ENCODE measurements around the gene MICAL2. TPM values are rescaled to one million over a fixed set of nuclear protein-coding genes. Genes with fewer than 3 reads are reported as not detected.
A peak's percentile ranks its signal among the peaks of the same experiment; 100 is the strongest.

The MICAL2 gene
- total RNA-seq, 1 experiment from 2014 or later: 37.4 TPM

- no peaks in the 10 kb centered on the region for H3K79me2 ChIP-seq (ENCODE audit: insufficient read depth, low read length)
- ChIA-PET RAD21 (ENCODE audit: low non-redundant PET in 1 of 2, low total read pairs in 2 of 2, uncharacterized antibody in 2 of 2, unreplicated experiment in 2 of 2) (no interaction called here), POLR2A (interaction anchor here (1.2 kb wide), 1 partner anchor 29 kb away, joined by 4 read pairs; no protein-coding TSS in a partner anchor), CTCF (no interaction called here)
- BruUV-seq (replicated peaks): no TSS peak
- intact Hi-C loops (cut with micrococcal nuclease): no loop called here
- H3K36me3 ChIP-seq (ENCODE audit: control insufficient read depth in 1 of 2, insufficient read depth in 2 of 2, low read length in 2 of 2): no peaks in the 10 kb centered on the region
- no peak overlapping the region for H3K27ac ChIP-seq (ENCODE audit: low read depth, low read length)
- no peaks in the 10 kb centered on the region for H3K27me3 ChIP-seq (ENCODE audit: insufficient read depth, low read length)
- H2AFZ ChIP-seq (ENCODE audit: low read depth, low read length, poor library complexity, severe bottlenecking): no peak overlapping the region
- H3K4me1 ChIP-seq (ENCODE audit: control insufficient read depth in 1 of 2, insufficient read depth in 2 of 2, low read length in 2 of 2): peaks cover 4 to 18% of the 10 kb centered on the region in 2 experiments; a peak in 3 of 4 replicates
- H3K9me3 ChIP-seq (ENCODE audit: control insufficient read depth in 1 of 2, insufficient read depth in 1 of 2, low read depth in 1 of 2, low read length in 2 of 2): no peaks in the 10 kb centered on the region
- H3K9ac ChIP-seq (ENCODE audit: low read length): no peak overlapping the region
- ATAC-seq: no peak
- H3K4me2 ChIP-seq (ENCODE audit: low read length): no peak overlapping the region
- DNase-seq (ENCODE audit: low read depth, low spot score): no peak
- H3K4me3 ChIP-seq (replicated peaks in 1 of 2; ENCODE audit: low read depth in 1 of 2, low read length in 2 of 2): no peak overlapping the region
- no peaks in the 10 kb centered on the region for H4K20me1 ChIP-seq (ENCODE audit: insufficient read depth)
- no peaks in the 10 kb centered on the region for H3K9me2 ChIP-seq (ENCODE audit: insufficient read depth)
- TF ChIP-seq, protein P1, sequence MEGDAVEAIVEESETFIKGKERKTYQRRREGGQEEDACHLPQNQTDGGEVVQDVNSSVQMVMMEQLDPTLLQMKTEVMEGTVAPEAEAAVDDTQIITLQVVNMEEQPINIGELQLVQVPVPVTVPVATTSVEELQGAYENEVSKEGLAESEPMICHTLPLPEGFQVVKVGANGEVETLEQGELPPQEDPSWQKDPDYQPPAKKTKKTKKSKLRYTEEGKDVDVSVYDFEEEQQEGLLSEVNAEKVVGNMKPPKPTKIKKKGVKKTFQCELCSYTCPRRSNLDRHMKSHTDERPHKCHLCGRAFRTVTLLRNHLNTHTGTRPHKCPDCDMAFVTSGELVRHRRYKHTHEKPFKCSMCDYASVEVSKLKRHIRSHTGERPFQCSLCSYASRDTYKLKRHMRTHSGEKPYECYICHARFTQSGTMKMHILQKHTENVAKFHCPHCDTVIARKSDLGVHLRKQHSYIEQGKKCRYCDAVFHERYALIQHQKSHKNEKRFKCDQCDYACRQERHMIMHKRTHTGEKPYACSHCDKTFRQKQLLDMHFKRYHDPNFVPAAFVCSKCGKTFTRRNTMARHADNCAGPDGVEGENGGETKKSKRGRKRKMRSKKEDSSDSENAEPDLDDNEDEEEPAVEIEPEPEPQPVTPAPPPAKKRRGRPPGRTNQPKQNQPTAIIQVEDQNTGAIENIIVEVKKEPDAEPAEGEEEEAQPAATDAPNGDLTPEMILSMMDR (IDR thresholded peaks at IDR 0.05 in 2 of 3, conservative IDR thresholded peaks at IDR 0.05 in 1 of 3; ENCODE audit: borderline replicate concordance in 1 of 3, insufficient read depth in 1 of 3, low read depth in 2 of 3, low read length in 2 of 3): no peak
- TF ChIP-seq CEBPB (IDR thresholded peaks at IDR 0.05; ENCODE audit: low read depth) (no peak), POLR2AphosphoS5 (IDR thresholded peaks at IDR 0.05; ENCODE audit: low read depth, low read length) (no peak), POLR2A (IDR thresholded peaks at IDR 0.05; ENCODE audit: borderline replicate concordance, extremely low read depth, insufficient read depth, insufficient read length) (no peak), JUND (IDR thresholded peaks at IDR 0.05) (no peak), SP1 (IDR thresholded peaks at IDR 0.05; ENCODE audit: low read depth) (0 out of 2 replicates have a peak, but pooled peaks have one; percentile 20)
Measured at GRCh38 chr11:12207384-12208150, 97.2 kb downstream of the MICAL2 start.

DNA sequence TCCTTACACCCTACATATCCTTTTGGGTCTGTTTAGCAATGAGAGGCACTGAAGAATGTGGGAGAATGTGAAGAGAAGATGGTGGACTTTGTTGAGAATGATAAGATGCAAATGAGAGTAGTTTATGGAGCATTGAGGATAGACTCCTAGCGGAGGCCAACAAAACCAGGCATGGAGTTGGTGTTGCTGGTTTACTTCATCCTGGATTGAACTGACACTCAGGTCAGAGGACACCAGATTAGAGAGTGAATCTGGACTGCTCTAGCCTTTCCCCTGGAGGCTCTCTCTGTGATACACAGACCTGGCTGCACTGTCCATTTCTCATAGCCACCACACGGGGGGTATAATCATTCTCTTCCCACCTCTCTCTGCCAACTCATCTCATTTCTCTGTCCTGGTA, 98.7 kb downstream of the MICAL2 start:
- POLR2A ChIA-PET: no interaction called here
- no peaks in the 10 kb centered on the region for H3K79me2 ChIP-seq (ENCODE audit: insufficient read depth, low read length)
- no TSS peak for BruUV-seq (replicated peaks)
- TF ChIP-seq ZFX (IDR thresholded peaks at IDR 0.05) (no peak), TCF7L2 (IDR thresholded peaks at IDR 0.05; ENCODE audit: borderline replicate concordance, extremely low read depth, insufficient read depth, insufficient read length) (no peak), ELF1 (IDR thresholded peaks at IDR 0.05; ENCODE audit: borderline replicate concordance, low read depth) (no peak), ZNF274 (IDR thresholded peaks at IDR 0.05; ENCODE audit: low read depth, low read length) (no peak), FOSL1 (IDR thresholded peaks at IDR 0.05; ENCODE audit: low read depth) (no peak), CEBPB (IDR thresholded peaks at IDR 0.05; ENCODE audit: low read depth) (no peak), POLR2AphosphoS5 (IDR thresholded peaks at IDR 0.05; ENCODE audit: low read depth, low read length) (no peak), POLR2A (IDR thresholded peaks at IDR 0.05; ENCODE audit: borderline replicate concordance, extremely low read depth, insufficient read depth, insufficient read length) (no peak), SRF (IDR thresholded peaks at IDR 0.05; ENCODE audit: low read depth) (no peak)
- TF ChIP-seq, protein P2, sequence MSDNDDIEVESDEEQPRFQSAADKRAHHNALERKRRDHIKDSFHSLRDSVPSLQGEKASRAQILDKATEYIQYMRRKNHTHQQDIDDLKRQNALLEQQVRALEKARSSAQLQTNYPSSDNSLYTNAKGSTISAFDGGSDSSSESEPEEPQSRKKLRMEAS (IDR thresholded peaks at IDR 0.05): no peak
- TF ChIP-seq, protein P3, sequence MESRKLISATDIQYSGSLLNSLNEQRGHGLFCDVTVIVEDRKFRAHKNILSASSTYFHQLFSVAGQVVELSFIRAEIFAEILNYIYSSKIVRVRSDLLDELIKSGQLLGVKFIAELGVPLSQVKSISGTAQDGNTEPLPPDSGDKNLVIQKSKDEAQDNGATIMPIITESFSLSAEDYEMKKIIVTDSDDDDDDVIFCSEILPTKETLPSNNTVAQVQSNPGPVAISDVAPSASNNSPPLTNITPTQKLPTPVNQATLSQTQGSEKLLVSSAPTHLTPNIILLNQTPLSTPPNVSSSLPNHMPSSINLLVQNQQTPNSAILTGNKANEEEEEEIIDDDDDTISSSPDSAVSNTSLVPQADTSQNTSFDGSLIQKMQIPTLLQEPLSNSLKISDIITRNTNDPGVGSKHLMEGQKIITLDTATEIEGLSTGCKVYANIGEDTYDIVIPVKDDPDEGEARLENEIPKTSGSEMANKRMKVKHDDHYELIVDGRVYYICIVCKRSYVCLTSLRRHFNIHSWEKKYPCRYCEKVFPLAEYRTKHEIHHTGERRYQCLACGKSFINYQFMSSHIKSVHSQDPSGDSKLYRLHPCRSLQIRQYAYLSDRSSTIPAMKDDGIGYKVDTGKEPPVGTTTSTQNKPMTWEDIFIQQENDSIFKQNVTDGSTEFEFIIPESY (IDR thresholded peaks at IDR 0.05; ENCODE audit: extremely low read depth, insufficient replicate concordance, low read length): no peak

More for the DNA sequence above, 98.7 kb downstream of the MICAL2 start:
- Histone ChIP-seq H3K9me2 (ENCODE audit: insufficient read depth) (no peaks in the 10 kb centered on the region), H3K4me2 (ENCODE audit: low read length) (no peak overlapping the region), H3K9me3 (ENCODE audit: control insufficient read depth in 1 of 2, insufficient read depth in 1 of 2, low read depth in 1 of 2, low read length in 2 of 2) (no peaks in the 10 kb centered on the region), H3K9ac (ENCODE audit: low read length) (no peak overlapping the region), H3K27ac (ENCODE audit: low read depth, low read length) (no peak overlapping the region), H2AFZ (ENCODE audit: low read depth, low read length, poor library complexity, severe bottlenecking) (no peak overlapping the region), H3K4me1 (ENCODE audit: control insufficient read depth in 1 of 2, insufficient read depth in 2 of 2, low read length in 2 of 2) (peaks cover 19 to 34% of the 10 kb centered on the region in 2 experiments), H3K36me3 (ENCODE audit: control insufficient read depth in 1 of 2, insufficient read depth in 2 of 2, low read length in 2 of 2) (no peaks in the 10 kb centered on the region), H3K27me3 (ENCODE audit: insufficient read depth, low read length) (no peaks in the 10 kb centered on the region), H3K4me3 (replicated peaks in 1 of 2; ENCODE audit: low read depth in 1 of 2, low read length in 2 of 2) (no peak overlapping the region), H4K20me1 (ENCODE audit: insufficient read depth) (no peaks in the 10 kb centered on the region)
- ATAC-seq (no peak), DNase-seq (ENCODE audit: low read depth, low spot score) (no peak)
- CTCF ChIA-PET: no interaction called here
- intact Hi-C loops (cut with micrococcal nuclease): no loop called here
- RAD21 ChIA-PET (ENCODE audit: low non-redundant PET in 1 of 2, low total read pairs in 2 of 2, uncharacterized antibody in 2 of 2, unreplicated experiment in 2 of 2): no interaction called here

All from HCT116 (cell line).